HAP-1 (cell line): ENCODE results near the gene KCND1.

Experiments used
- DNase-seq, 2 experiments: peaks; one replicate each; pipeline ENCODE4 v3.0.0-alpha.2; 2016 to 2020; ENCODE audit warnings: low spot score in 2 of 2
- H3K27me3 ChIP-seq: fragments of 250-450 bp; sonication (Bioruptor Pico); 2 replicates; pipeline ENCODE4 v1.5.1; 2020; ENCODE audit warnings: low read depth, mild to moderate bottlenecking, moderate library complexity
- H3K36me3 ChIP-seq: fragments of 250-450 bp; sonication (Bioruptor Pico); replicated peaks from 2 replicates; pipeline ENCODE4 v1.5.1; 2020; ENCODE audit warnings: mild to moderate bottlenecking
- H3K4me1 ChIP-seq: fragments of 250-450 bp; sonication (Bioruptor Pico); 2 replicates; pipeline ENCODE4 v1.5.1; 2020; ENCODE audit warnings: mild to moderate bottlenecking
- H3K4me3 ChIP-seq: fragments of 250-450 bp; sonication (Bioruptor Pico); 2 replicates; pipeline ENCODE4 v1.5.1; 2020; ENCODE audit warnings: mild to moderate bottlenecking, moderate library complexity
- H3K9me3 ChIP-seq: fragments of 250-450 bp; sonication (Bioruptor Pico); 2 replicates; pipeline ENCODE4 v1.5.1; 2020; ENCODE audit warnings: mild to moderate bottlenecking, moderate library complexity
- in situ Hi-C: fragments of 300-500 bp; cut with MboI; formaldehyde crosslinking; loops from 3 replicates; pipeline ENCODE4 v1.14.3; 2020; ENCODE audit warnings: low sequenced_read_pairs, inconsistent platforms, mixed read lengths

The KCND1 gene

DNA sequence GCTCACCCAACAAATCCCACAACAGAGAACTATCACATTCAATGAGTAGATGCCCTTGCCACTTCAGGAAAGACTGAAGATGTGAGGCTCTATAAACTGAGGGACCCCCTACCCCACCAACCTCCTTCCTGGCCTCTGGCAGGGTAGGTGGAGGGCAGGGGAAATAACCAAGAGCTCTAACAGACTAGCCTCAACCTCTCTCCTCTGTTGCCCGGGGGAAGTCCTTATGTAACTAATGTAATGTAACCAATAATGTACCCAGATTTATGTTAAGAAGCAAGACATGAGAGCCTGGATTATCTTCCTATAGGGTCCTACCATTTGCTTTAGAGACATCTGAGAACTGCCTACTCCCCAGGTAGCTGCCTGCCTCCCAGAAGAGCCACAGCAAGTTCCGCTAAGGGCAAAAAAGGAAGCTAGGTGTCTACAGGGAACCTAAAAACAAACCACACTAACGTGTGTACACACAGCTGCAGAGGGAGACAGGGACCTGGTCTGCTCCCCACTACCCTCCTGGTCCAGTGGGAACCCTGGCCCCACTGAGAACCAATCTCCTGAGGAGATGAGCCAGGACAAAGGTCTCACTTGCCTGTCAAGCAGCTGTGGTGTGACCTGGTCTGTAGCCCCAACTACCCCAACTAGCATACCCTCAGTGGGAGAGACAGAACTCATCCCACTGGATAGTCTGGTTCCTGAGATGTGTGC lies 32.0 kb downstream of the KCND1 start:
- no peaks in the 10 kb centered on the region for H3K4me1 ChIP-seq
- H3K27me3 ChIP-seq = no peaks in the 10 kb centered on the region
- peaks cover 54% of the 10 kb centered on the region for H3K36me3 ChIP-seq
- H3K4me3 ChIP-seq = no peak overlapping the region
- in situ Hi-C loops = no loop called here
- DNase-seq = no peak
- H3K9me3 ChIP-seq = no peaks in the 10 kb centered on the region

DNA sequence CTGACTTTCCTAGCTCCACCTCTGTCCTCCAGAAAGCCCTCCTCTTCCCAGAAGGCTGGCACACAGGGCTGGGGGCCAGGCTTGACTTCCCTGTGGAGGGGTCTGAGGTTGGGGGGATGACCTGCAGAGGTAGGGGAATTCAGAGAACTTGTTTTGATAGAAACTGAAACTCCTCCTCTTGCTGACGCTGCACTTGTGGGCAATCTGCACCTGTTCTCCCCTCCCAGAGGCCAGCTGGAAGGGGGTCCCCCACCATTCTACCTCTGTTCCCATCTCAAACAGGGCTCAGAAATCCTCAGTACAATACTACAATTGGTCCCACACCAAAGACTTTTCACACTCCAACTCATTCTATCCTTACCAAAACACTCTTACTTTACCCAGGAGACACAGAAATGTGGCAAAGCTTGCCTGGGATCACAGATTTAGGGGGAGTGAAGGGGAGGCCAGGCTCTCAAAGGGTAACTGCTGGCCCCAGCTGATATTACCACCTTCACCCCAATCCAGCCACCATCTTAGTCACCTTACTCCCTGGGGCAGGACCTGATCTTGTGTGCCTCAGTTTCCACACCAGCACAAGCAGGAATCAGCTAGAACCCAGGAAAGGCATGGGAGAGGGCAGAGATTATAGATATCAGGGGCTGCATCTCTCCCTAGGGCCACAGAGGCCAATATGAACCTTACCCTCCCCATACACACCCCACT lies 32.8 kb downstream of the KCND1 start:
- H3K4me1 ChIP-seq = no peaks in the 10 kb centered on the region
- DNase-seq = no peak
- peaks cover 61% of the 10 kb centered on the region for H3K36me3 ChIP-seq
- H3K4me3 ChIP-seq = no peak overlapping the region
- H3K27me3 ChIP-seq = no peaks in the 10 kb centered on the region
- H3K9me3 ChIP-seq = no peaks in the 10 kb centered on the region
- in situ Hi-C loops = no loop called here

DNA sequence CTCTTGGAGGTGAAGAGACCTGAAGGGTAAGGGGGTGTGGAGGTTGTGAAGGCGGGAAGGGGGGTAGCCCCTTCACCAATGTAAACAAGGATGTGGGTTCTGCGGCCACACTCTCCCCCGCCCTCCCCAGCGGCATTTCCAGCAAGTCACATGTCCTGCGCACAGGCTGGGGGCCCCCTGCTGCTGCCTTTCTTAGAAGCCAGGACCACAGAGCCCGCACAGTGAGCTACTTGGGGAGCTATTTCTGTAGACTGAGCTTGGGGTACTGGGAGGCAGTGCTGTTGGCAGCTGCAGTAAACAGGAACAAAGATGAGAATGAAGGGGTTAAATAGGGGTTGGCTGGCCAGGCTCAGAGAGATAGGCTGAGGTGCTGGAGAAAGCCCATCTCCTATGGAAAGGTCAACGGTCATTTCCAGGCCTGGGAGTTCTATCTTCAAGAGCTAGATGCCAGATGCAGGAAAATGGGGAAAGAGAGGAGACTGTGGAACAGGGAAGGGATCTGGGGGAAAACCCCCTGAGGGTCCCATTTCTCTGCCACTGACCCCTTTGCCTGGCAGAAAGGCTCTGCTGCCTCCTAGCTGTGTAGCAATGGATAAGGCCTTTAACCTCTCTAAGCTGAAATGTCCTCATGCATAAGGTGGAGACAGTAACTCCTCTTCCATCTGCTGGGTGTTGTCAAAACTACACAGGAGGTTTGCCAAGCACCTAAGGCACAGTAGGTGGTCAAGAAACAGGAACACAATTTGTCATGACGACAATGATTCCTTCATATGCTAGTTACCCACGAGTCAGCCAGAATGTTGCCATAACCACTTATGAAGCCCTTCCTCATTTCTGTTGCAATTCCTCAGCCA lies 34.4 kb downstream of the KCND1 start:
- no peaks in the 10 kb centered on the region for H3K9me3 ChIP-seq
- H3K4me3 ChIP-seq = no peak overlapping the region
- no peaks in the 10 kb centered on the region for H3K27me3 ChIP-seq
- DNase-seq = no peak
- peaks cover 63% of the 10 kb centered on the region for H3K36me3 ChIP-seq
- H3K4me1 ChIP-seq = no peaks in the 10 kb centered on the region
- in situ Hi-C loops = no loop called here

DNA sequence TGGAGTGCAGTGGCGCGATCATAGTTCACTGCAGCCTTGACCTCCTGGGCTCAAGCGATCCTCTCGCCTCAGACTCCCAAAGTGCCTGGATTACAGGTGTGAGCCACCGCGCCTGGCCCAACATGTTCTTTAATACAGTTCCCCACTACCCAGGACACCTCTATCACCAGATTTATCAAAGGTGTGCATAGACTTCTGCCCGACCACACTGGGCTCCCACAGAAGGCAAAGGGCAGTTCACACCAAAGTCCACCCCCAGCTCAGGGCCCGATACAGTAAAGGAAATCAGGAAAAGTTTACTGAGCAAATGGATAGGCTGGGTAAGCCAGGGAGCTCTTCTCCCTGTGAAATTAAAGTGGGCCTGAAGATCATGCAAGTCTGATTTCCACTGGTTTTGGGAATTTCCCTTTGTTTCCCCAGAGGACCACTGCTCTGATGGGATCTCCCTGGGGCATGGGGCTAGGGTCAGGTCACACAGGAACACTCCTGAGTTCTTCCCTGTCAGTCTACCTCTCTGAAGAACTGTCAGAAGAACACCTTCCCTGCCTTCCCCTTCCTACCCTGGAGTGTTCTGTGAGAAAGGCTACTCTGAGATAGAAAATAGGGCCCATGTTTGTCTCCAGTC lies 35.1 kb downstream of the KCND1 start:
- peaks cover 60% of the 10 kb centered on the region for H3K36me3 ChIP-seq
- H3K4me1 ChIP-seq = no peaks in the 10 kb centered on the region
- DNase-seq = no peak
- no peaks in the 10 kb centered on the region for H3K27me3 ChIP-seq
- H3K4me3 ChIP-seq = no peak overlapping the region
- in situ Hi-C loops = no loop called here
- no peaks in the 10 kb centered on the region for H3K9me3 ChIP-seq

DNA sequence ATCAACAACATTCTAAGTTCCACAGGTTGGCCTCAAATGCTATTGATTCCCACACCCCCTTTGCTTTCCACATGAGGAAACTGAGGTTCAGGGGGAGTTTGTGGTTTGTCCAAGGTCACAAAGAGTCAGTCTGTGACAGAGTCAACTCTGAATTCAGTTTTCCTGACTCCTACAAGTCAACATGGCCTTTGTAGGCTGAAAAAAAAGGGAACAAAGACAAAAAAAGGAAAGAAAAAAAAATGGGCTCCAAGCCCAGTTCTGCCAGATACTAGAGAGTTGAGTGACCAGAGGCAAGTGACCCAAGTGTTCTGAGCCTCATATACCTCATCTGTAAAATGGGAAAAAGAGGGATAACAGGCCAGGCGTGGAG lies 36.4 kb downstream of the KCND1 start:
- Histone ChIP-seq H3K9me3 (no peaks in the 10 kb centered on the region), H3K4me3 (no peak overlapping the region), H3K27me3 (no peaks in the 10 kb centered on the region), H3K36me3 (peaks cover 53% of the 10 kb centered on the region), H3K4me1 (no peaks in the 10 kb centered on the region)
- no peak for DNase-seq
- in situ Hi-C loops = no loop called here

DNA sequence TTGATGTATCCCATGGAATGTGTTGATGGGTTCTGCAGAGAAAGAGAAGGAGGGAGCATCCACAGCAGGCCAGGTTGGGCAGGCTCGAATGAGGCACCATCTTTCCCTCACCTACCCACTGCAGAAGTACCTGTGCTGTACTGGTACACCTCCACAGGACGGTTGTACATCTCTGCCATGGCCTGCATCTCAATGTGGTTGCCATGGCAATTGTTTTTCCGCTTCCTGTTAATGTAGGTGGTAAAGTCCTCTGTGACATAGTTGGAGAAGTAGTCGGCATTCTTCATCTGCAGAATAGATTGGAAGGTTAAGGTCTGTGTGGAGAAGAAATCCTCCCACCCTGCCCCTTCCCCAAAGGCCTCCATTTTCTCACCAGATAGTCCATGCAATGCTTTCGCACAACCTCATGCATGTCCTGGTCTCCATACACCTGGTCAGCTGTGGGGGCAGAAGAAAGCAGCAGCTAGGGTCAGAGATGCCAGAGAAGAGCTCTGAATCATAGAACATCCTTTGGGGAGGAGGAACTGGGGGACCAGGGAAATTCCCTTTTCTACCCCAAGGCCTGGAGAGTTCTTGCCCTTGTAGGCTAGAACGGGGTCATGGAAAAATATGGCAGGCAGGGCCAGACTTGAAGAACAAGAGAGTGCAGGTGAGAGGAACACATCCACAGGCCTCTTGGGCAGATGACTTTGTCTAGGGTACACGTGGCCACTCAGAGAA lies 36.9 kb downstream of the KCND1 start:
- H3K4me3 ChIP-seq = no peak overlapping the region
- H3K27me3 ChIP-seq = no peaks in the 10 kb centered on the region
- DNase-seq = no peak
- peaks cover 53% of the 10 kb centered on the region for H3K36me3 ChIP-seq
- no peaks in the 10 kb centered on the region for H3K9me3 ChIP-seq
- no peaks in the 10 kb centered on the region for H3K4me1 ChIP-seq
- in situ Hi-C loops = no loop called here

DNA sequence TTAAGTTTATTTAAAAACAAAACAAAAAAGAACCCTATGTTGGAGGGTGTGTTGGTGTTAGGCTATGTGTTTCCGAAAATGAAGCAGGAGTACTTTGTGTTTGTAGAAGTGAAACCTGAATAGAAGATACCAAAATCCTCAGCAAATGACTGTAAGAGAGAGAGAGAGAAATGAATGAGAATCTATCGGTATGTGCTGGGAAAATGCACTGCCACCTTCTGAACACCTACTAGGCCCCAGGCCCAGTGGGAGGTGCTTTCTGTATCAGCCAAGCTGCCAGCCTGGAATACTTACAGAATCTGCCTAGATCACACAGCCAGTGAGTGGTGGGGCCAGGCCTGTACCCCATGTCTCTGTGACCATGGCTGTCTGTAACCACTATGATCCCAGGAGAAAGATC lies 37.9 kb downstream of the KCND1 start:
- in situ Hi-C loops = no loop called here
- H3K4me1 ChIP-seq = 0 out of 2 replicates have a peak, but pooled peaks cover 4% of the 10 kb centered on the region

DNA sequence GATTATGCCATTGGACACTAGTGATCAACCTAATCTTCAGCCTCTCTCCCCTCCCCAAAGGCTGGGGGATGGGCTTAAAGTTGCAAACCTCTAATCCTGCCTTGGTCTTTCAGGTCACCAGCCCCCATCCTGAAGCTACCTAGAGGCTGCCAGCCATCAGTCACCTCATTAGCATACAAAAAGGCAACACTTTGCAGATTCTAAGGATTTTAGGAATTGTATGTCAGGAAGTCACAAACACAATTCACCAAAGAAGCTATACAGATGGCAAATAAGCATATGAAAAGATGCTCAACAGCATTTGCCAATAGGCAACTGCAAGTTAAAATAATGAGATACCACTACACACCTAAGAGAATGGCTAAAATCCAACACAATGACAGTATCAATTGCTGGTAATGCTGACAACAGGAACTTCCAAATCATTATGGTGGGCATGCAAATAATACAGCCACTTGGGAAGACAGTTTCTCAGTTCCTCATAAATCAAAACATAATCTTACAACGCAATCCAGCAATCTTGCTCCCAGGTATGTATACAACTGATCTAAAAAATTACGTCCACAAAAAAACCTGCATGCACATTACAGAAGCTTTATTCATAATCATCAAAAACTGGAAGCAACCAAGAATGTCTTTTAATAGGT lies 43.8 kb downstream of the KCND1 start:
- DNase-seq = peak; percentile 83 to 95
- H3K4me3 ChIP-seq = no peak overlapping the region
- in situ Hi-C loops = no loop called here
- peaks cover 20% of the 10 kb centered on the region for H3K4me1 ChIP-seq
- H3K36me3 ChIP-seq = peaks cover 51% of the 10 kb centered on the region
- no peaks in the 10 kb centered on the region for H3K9me3 ChIP-seq
- H3K27me3 ChIP-seq = no peaks in the 10 kb centered on the region

More for the DNA sequence above, 37.9 kb downstream of the KCND1 start:
- Histone ChIP-seq H3K4me3 (no peak overlapping the region), H3K36me3 (peaks cover 55% of the 10 kb centered on the region), H3K9me3 (no peaks in the 10 kb centered on the region), H3K27me3 (no peaks in the 10 kb centered on the region)
- DNase-seq = no peak

DNA sequence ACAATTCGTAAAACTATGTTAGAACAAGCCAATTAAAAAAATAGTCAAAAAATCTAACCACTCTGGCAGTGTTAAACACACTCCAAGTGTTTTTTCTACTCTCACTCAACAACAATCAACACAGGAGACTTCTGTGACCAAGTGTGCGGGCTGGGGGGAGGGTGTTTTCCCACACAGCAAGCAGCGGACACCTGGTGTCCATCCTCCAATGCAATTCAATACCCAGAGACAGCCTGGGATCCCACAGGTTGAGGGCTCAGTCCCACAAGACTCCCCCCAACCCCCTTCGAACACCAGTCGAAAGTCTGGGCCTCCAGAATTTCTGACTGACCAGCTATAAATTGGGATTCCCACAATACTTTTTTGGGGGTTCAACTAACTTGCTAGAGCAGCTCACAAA lies 44.5 kb downstream of the KCND1 start:
- in situ Hi-C loops = no loop called here
- DNase-seq = no peak
- Histone ChIP-seq H3K36me3 (peaks cover 52% of the 10 kb centered on the region), H3K9me3 (no peaks in the 10 kb centered on the region), H3K4me1 (peaks cover 20% of the 10 kb centered on the region), H3K4me3 (no peak overlapping the region), H3K27me3 (no peaks in the 10 kb centered on the region)

DNA sequence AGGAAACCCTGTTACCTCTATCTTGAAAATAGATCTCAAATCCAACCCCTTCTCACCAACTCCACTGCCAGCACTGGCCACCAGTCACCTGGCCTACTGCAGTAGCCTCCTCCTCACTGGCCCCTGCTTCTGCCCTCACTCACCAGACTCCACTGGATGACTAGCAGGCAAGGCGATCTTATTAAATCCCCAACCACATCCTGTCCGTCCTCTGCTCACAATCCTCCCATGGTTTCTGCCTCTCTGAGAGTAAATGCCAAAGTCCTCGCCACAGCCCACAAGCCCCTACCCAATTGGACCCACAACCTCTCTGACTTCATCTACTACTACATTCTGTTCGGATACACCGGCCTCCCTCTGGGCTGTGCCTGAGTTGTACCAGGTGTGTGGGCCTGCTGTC lies 47.4 kb downstream of the KCND1 start:
- H3K27me3 ChIP-seq = no peaks in the 10 kb centered on the region
- in situ Hi-C loops = no loop called here

DNA sequence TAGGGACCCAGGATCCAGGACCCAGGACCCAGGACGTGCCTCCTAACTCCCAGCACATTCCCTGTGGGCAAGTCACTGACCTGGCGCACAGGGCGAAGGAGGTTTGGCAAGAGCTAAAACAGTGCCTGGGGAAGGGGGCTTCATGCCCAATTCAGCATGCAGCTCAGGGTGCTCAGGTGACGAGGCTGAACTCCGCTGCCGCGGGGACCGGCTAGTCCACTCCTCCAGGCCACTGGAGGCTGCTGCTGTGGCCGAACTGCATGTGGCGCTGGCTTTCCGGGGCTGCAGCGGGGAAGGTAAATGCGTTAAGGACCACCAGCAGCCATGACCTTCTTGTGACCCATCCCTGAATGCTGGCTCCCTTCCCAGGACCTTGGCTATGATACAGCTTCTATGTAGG lies 47.9 kb downstream of the KCND1 start:
- in situ Hi-C loops = no loop called here
- H3K9me3 ChIP-seq = no peaks in the 10 kb centered on the region
- no peak for DNase-seq
- H3K4me3 ChIP-seq = no peak overlapping the region
- H3K36me3 ChIP-seq = peaks cover 38% of the 10 kb centered on the region
- H3K4me1 ChIP-seq = peaks cover 24% of the 10 kb centered on the region
- H3K27me3 ChIP-seq = no peaks in the 10 kb centered on the region

More for the DNA sequence above, 47.4 kb downstream of the KCND1 start:
- peaks cover 39% of the 10 kb centered on the region for H3K36me3 ChIP-seq
- no peaks in the 10 kb centered on the region for H3K9me3 ChIP-seq
- peaks cover 26% of the 10 kb centered on the region for H3K4me1 ChIP-seq
- H3K4me3 ChIP-seq = no peak overlapping the region
- no peak for DNase-seq

DNA sequence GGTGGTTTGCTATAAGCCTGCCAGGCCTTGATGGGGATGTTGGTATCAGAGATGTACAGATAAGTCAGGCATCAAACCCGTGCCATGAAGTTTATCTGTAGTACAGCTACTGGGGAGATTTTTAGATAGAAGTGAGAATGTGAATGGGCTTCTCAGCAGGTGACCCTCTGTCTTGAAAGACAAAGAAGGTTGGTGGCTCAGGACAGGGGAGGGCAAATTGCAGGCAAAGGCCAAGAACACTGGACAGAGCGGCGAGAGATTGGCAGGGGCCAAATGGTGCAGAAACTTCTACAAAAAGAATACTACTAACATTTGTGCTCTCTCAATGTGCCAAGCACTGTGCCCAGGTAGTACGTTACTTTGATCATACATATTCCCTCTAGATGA lies 50.9 kb downstream of the KCND1 start:
- peaks cover 16% of the 10 kb centered on the region for H3K4me1 ChIP-seq
- H3K9me3 ChIP-seq = no peaks in the 10 kb centered on the region
- peaks cover 37% of the 10 kb centered on the region for H3K36me3 ChIP-seq
- H3K4me3 ChIP-seq = no peak overlapping the region
- H3K27me3 ChIP-seq = no peaks in the 10 kb centered on the region
- no peak for DNase-seq
- in situ Hi-C loops = no loop called here
